GM12892 (cell line): ENCODE data around the gene TXNDC2.
A peak's percentile ranks its signal among the peaks of the same experiment; 100 is the strongest.
"Not testable (repeated sequence)": the region's sequence is repeated elsewhere in the genome, so short reads cannot be mapped to it uniquely, and the experiment has no call there.

Experiments
- DNase-seq: peaks from one replicate; pipeline ENCODE4 v3.0.0; 2011; ENCODE audit not compliant: insufficient read length
- FAIRE-seq: peaks from 2 replicates; lab custom pipeline; 2011; peaks lifted over from hg19 to GRCh38; lab: Jason Lieb, UNC
- POLR2A ChIP-seq: IDR thresholded peaks from 2 replicates; pipeline ENCODE4 v1.6.1; 2011; ENCODE audit warnings: low read depth, low read length, control low read depth
- POLR2AphosphoS5 ChIP-seq: IDR thresholded peaks from 2 replicates; pipeline ENCODE4 v1.6.1; 2011; ENCODE audit warnings: low read depth, low read length, control low read depth
- TAF1 ChIP-seq: IDR thresholded peaks from 2 replicates; pipeline ENCODE4 v1.6.1; 2011; ENCODE audit warnings: low read depth, mild to moderate bottlenecking, control low read depth, low read length, borderline replicate concordance

Gene TXNDC2

DNA sequence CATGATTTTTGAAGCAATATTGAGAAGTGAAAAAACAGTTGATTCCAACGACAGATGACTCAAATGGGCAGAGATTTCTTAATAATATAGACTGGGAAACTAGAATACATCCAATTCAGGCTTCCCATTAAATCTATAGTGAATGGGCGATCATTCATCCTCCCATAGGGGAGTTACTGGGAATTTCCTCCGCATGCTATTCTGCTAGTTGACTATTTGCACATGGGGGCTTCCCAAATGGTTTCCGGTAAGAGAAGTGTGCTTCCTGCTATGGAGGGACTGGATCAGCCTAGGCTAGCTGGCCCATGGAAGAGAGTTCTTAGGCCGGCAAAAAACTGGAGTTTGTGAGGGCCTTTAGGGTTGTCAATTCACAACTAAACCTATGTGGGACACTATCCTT lies 25.5 kb downstream of the TXNDC2 start:
- DNase-seq (no peak), FAIRE-seq (no peak)
- no peak for TF ChIP-seq POLR2A
- no peak for TF ChIP-seq TAF1
- TF ChIP-seq POLR2AphosphoS5, result no peak

DNA sequence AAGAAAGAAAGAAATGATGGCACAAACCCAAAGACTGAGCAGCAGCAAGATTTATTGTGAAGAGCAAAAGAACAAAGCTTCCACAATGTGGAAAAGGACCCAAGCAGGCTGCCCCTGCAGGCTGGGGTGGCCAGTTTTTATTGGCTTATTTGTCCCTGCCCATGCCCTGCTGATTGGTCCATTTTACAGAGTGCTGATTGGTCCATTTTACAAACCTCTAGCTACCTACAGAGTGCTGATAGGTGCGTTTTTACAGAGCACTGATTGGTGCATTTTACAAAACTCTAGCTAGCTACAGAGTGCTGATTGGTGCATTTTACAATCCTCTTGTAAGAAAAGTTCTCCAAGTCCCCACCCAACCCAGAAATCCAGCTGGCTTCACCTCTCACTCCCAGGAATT lies 26.5 kb downstream of the TXNDC2 start:
- not testable (repeated sequence) for DNase-seq, FAIRE-seq

GRCh38 chr18:9913151-9913525 lies 27.4 kb downstream of the TXNDC2 start:
- TF ChIP-seq TAF1 (no peak), POLR2A (no peak), POLR2AphosphoS5 (no peak)
- DNase-seq, result no peak
- FAIRE-seq, result no peak

DNA sequence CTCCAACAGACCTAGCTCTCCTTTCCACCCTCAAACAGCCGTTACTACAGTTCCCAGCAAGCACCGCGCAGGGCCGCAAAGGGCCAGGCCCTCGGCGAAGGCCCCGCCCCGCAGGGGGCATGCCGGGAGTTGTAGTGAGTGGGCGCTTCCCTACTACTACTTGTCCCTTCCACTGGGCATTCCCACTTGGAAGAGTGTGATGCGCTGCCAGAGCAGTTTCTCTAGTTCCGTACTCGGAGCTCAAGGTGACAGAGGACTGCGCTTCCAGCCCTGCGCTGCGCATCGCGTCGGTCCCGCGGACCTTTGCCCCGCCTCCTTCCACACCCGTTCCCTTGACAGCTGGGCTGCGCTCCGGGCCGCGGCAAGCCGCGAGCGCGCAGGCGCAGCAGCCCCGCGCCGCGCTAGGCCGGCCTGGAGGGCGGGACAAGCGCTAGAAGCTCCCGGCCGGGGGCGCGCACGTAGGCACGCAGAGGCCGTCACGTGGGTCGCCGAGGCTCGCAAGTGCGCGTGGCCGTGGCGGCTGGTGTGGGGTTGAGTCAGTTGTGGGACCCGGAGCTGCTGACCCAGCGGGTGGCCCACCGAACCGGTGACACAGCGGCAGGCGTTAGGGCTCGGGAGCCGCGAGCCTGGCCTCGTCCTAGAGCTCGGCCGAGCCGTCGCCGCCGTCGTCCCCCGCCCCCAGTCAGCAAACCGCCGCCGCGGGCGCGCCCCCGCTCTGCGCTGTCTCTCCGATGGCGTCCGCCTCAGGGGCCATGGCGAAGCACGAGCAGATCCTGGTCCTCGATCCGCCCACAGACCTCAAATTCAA lies 28.0 kb downstream of the TXNDC2 start, which contains the start of gene VAPA:
Gene VAPA, plus strand, starts transcription at position 491 of the 808 bp plus-strand sequence. Its CDS starts 241 bp downstream, at position 732.
- DNase-seq, result peak; percentile 86
- peak; percentile 89 for TF ChIP-seq POLR2AphosphoS5
- TF ChIP-seq TAF1, result peak; percentile 77; the same call in 1 of the 2 replicates
- TF ChIP-seq POLR2A, result peak; percentile 87; the same call in 1 of the 2 replicates
- peak; percentile 99 for FAIRE-seq

- DNase-seq (no peak), FAIRE-seq (no peak)
- no peak for TF ChIP-seq POLR2AphosphoS5
- TF ChIP-seq POLR2A, result no peak
- no peak for TF ChIP-seq TAF1
Observed at GRCh38 chr18:9914334-9914583, 28.5 kb downstream of the TXNDC2 start.

DNA sequence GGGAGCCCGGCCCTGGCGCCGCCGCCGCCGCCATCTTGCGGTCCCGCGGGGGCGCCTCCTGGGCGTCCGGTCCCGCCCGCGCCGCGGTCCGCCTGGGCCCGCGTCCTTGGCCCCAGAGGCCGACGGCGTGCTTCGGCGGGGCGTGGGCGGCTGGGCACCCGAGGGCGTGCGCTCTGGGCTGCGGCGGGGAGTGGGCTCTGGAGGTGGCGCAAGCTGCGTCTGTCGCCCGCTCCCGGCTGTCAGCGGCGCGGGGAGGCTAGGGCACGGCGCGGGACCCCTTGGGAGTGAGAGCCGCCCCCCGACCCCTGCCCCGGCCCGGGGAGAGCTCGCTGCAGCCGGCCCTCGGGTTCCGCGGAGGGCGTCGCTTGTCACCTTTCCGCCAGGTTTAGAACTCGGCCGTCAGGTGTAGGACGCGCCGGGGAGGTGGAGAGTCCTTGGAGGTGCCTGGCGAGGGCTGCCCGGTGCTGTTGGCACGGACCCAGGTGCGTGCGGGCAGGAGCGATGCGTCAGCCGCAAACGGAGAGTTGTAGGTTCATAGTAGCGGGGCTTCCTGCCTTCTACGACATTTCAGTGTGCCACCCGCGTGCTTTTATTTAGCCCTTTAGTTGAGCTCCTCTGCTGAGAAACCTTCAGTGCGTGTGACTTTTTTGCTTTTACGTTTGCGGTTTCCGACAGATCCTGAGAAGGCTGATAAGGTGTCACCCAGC lies 29.0 kb downstream of the TXNDC2 start:
- FAIRE-seq (no peak), DNase-seq (peak; percentile 48)
- no peak for TF ChIP-seq POLR2AphosphoS5
- TF ChIP-seq TAF1, result no peak
- TF ChIP-seq POLR2A, result no peak

DNA sequence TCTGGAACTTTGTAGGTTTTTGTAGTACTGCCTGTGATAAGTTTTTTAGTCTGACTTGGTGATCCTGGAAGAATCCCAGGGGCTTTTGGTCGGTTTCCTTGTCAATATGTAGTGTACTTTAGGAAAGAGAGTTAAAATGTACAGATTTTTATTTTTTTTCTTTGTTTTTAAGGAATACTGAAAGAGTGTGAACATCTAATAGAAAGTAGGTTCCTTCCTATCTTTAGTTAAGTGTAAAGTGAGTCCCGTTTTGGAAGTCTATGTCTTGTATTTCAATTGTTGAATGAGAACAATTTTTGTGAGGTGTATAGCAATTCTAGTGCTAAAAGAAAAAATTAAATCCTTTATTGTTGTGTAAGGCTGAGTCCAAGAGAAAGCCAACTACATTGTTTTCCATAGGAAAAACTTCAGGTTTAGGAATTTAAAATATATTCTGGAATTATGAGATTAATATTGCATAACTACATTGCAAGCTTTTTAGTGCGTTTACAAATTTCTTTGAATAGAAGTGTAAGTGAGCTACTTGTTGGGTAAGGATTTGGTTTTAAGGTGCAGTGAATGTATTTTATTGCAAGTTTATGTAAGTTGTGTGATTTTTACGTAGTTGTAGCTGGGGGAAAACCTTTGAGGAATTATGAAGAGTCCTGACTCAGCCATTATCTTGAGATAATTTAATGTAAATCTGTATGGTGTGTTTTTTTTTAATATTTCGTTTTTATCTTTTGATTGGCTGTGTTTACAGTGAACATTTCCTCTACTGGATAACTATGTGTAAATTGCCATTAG lies 29.7 kb downstream of the TXNDC2 start:
- no peak for FAIRE-seq
- no peak for DNase-seq
- TF ChIP-seq TAF1 (no peak), POLR2AphosphoS5 (no peak), POLR2A (no peak)

DNA sequence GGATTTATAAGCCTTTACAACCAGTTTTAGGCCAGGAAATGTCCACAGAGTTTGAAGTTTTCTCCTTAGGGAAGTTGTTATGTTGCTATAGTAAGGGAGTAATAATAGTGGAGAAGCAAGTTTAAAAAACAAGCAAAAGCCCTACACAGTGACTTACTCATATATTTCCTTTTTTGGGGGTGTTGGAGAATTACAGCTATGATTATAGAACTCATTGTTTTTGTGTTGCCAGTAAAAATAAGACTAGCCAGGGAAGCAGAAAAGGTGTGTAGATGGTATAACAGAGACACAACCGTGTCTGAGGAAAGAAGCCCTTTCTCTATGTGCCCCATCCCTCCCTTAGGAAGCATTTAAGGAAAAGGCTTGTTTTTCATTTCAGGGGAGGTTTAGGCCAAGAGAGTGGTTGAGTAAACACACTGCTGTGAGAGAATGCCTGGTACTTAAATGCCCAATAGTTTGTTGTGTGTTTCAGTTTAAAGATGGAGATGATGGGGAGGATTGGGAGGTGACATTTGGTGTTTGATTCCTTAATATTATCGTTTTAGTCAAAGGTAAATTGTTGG lies 30.4 kb downstream of the TXNDC2 start:
- DNase-seq, result no peak
- FAIRE-seq, result no peak
- TF ChIP-seq TAF1 (no peak), POLR2A (no peak), POLR2AphosphoS5 (no peak)

GRCh38 chr18:9916808-9917207 lies 31.0 kb downstream of the TXNDC2 start:
- TF ChIP-seq POLR2AphosphoS5 (no peak), TAF1 (no peak), POLR2A (no peak)
- FAIRE-seq, result no peak
- no peak for DNase-seq

- FAIRE-seq, result no peak
- DNase-seq, result no peak
- no peak for TF ChIP-seq TAF1
- TF ChIP-seq POLR2A, result no peak
- TF ChIP-seq POLR2AphosphoS5, result no peak
Observed at GRCh38 chr18:9918016-9918680, 32.4 kb downstream of the TXNDC2 start.

DNA sequence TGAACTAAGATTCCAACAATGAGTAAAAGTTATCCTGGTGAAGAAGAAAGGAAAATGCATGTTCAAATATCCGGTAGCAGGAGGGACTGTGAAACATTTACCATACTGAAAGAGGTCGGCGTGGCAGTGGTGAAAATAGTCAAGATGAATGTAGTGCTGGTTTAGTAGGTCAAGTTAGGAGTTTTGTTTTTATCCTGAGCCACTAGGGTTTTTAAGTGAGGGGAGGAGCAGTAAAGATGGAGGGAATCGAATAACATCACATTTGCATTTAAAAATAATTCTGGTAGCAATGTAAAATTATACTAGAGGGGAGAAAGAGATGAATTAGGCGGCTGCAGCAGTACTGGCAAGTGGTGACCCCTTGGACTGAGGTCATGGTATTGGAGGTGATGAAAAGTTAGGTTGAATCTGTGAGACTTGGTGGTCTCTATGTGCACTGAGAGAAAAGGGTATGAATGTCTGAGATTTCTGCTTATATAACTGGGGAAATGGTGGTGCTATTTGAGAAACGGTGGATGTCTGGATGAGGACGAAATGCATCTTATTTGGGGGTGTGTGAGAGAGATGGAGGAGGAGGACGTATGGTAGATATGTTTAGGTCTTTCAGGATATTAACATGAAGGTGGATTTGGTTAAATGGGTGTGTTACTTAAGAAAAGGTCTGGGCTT lies 33.9 kb downstream of the TXNDC2 start:
- no peak for DNase-seq
- FAIRE-seq, result no peak
- TF ChIP-seq TAF1 (no peak), POLR2A (no peak), POLR2AphosphoS5 (no peak)
